GM12865 (cell line): ENCODE measurements around the gene PSTPIP1.

ENCODE experiments used
- DNase-seq: peaks from one replicate; pipeline ENCODE4 v3.0.0; 2010; ENCODE audit warnings: low read depth
- H3K4me3 ChIP-seq: 2 replicates; pipeline ENCODE4 v1.5.1; 2011; ENCODE audit warnings: mild to moderate bottlenecking, low read depth, low read length, control low read depth
- TF ChIP-seq, protein P1 (sequence below): IDR thresholded peaks from 2 replicates; pipeline ENCODE4 v1.5.1; 2011; ENCODE audit warnings: low read length, control low read depth, low read depth, inconsistent platforms; ENCODE audit not compliant: insufficient read depth; ENCODE audit errors: missing control alignments

The PSTPIP1 gene

DNA sequence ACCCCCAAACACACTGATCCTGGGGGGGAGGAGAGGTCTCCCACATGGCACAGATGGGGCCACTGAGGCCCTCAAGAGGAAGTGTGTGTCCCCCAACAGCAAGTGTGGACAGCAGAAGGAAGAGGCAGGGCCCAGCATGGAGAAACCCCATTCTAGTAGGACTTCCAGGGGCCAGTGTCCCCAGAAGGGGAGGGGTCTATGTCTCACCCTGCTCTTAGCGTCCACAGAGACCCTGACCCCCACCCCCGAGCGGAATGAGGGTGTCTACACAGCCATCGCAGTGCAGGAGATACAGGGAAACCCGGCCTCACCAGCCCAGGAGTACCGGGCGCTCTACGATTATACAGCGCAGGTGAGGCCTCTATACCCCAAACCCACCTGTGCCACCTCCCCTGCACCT, 40.7 kb downstream of the PSTPIP1 start:
- DNase-seq: no peak
- H3K4me3 ChIP-seq: no peak overlapping the region
- TF ChIP-seq, protein P1, sequence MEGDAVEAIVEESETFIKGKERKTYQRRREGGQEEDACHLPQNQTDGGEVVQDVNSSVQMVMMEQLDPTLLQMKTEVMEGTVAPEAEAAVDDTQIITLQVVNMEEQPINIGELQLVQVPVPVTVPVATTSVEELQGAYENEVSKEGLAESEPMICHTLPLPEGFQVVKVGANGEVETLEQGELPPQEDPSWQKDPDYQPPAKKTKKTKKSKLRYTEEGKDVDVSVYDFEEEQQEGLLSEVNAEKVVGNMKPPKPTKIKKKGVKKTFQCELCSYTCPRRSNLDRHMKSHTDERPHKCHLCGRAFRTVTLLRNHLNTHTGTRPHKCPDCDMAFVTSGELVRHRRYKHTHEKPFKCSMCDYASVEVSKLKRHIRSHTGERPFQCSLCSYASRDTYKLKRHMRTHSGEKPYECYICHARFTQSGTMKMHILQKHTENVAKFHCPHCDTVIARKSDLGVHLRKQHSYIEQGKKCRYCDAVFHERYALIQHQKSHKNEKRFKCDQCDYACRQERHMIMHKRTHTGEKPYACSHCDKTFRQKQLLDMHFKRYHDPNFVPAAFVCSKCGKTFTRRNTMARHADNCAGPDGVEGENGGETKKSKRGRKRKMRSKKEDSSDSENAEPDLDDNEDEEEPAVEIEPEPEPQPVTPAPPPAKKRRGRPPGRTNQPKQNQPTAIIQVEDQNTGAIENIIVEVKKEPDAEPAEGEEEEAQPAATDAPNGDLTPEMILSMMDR: no peak

DNA sequence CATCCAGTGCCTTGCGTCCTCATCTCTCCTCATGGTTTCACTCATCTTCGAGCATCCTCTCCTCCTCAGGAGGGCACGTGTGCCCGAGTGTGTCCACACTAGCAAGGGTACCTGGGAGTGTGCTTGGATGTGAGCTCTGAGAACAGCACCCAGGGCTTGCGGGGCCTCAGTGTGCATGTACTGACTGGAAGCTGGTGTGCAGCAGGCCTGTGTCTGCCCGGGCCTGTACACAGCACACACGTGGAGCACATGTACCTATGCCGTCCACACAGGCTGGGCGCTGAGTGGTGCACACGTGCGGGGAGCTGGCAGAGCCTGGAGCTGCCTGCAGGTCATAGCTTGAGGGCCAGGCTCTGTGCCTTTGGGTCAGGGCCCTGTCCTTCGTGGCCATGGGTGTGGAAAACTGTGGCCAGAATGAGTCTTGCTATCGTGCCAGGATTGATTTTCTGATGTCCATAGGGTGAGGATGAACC, 41.1 kb downstream of the PSTPIP1 start:
- TF ChIP-seq, protein P1: no peak
- H3K4me3 ChIP-seq: no peak overlapping the region
- no peak for DNase-seq

DNA sequence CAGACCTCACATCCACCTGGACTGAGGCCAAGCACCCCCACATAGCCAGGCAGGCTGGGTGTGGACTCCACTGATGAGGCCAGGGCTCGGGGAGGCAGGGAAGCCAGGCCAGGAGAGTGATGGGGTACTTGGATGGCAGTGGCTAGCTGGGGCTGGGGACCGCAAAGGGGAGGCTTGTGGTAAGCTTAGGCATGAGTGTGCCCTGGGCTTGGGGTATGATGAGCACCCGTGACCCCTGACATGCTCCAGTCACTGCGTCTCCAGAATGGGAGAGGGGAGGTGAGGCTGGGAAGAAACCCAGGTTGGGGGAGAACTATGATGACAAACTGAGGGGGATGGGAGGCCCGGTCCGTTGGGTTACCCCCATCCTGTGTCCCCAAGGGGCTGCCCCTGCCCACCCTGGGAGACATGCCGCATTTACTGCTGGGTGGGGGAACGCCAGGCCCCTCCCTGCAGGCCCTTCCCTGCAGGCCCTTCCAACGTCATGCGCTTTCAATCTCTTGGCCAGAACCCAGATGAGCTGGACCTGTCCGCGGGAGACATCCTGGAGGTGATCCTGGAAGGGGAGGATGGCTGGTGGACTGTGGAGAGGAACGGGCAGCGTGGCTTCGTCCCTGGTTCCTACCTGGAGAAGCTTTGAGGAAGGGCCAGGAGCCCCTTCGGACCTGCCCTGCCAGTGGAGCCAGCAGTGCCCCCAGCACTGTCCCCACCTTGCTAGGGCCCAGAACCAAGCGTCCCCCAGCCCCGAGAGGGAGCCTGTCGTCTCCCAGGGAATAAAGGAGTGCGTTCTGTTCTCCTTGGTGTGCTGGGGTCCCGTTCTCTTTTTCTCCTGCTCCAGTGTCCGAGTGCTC, 41.8 kb downstream of the PSTPIP1 start:
- H3K4me3 ChIP-seq: no peak overlapping the region
- TF ChIP-seq, protein P1: no peak
- DNase-seq: no peak

DNA sequence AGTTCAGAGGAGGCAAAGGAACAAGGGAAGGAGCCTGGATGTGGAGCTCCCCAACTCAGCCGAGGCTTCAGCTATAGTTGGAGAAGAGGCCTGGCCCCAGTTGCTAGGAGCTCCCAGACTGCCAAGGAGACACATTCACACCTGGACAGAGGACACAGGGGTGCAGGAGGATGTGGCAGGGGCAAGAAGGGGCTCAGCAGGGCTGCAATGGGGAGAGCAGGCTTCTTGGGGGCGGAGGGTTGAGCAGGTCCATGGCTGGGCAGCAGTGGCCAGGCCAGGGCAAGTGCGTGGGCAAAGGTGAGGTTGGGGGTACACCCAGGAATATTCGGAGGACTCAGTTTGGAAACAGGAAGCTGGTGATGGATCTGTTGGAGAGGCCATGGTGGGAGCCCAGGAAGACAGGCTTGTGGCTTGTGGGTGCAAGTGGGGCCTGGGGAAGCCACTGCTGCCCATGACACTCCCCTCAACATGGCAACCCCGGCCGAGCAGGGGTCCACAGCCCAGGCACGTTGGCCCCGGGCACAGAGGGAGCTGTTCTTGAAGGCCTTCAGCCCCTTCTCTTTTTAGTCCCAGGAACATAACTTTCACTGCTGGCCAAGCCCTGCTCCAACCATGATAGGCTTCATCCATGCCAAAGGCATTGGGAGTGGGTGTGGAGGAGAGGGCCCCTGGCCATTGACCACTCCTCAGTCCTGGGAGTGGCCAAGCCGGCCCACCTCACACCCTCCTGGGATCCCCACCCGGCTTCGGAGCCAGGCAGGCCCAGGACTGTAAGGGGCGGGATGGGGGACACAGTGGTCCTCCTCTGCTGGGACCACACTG, 42.7 kb downstream of the PSTPIP1 start:
- no peak for DNase-seq

DNA sequence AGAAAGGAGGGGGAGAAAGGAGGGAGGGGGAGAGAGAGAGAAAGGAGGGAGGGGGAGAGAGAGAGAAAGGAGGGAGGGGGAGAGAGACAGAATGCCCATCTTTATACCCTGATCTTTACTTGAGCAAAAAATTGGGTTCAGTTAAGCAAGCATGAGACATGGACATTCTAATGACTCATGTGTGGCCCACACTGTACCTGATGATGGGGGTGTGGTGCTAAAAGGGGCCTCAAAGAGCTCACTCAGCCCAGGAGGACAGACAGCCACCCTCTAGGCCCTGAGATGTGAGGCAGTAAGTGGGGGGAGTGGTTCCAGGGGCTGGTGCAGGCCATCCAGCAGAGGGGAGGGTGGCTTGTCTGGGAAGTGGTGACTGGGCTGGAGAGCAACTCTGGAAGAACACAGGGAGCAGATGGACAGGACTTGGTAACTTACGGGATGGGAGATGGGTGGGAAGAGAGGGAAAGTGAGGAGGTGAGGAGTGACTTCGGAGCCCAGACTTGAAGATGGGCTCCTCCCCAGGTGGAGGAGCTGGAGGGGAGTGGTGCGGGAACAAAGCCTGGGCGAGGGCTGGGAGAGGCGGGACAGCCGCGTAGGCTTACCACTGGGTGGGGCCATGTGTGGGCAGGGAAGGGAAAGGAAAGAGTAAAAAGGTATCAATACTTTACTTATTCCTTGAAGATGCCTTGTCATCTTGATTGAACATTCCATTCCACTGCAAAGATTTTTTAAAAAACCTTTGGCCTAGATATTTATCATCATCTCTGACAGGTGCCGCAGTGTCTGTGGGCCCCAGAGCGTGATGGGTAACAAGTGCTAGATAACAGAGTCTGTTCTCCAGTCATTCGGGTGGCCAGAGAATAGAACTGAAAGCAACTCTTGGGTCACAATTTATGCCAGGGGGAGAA, 43.6 kb downstream of the PSTPIP1 start:
- no peak overlapping the region for H3K4me3 ChIP-seq
- no peak for DNase-seq
- TF ChIP-seq, protein P1: no peak

More for the DNA sequence above, 42.7 kb downstream of the PSTPIP1 start:
- no peak overlapping the region for H3K4me3 ChIP-seq
- TF ChIP-seq, protein P1: no peak

DNA sequence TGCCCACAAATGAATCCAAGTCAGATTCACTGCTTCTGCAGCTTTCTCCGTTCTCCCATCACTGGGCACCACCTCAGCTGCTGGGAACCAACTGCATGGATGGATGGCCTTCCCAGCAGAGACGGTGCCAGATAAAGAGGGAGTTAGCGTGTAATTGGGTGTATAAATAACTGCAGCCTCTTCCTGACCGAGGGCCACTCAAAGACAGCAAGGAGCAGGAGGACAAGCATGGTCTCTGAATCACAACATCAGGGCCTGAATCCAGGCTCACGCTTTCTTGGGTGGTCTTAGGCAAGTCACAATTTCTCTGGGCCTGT, 44.2 kb downstream of the PSTPIP1 start:
- DNase-seq: no peak
- no peak overlapping the region for H3K4me3 ChIP-seq
- TF ChIP-seq, protein P1: no peak
